ENCODE data around the gene SH3GL1.

DNA sequence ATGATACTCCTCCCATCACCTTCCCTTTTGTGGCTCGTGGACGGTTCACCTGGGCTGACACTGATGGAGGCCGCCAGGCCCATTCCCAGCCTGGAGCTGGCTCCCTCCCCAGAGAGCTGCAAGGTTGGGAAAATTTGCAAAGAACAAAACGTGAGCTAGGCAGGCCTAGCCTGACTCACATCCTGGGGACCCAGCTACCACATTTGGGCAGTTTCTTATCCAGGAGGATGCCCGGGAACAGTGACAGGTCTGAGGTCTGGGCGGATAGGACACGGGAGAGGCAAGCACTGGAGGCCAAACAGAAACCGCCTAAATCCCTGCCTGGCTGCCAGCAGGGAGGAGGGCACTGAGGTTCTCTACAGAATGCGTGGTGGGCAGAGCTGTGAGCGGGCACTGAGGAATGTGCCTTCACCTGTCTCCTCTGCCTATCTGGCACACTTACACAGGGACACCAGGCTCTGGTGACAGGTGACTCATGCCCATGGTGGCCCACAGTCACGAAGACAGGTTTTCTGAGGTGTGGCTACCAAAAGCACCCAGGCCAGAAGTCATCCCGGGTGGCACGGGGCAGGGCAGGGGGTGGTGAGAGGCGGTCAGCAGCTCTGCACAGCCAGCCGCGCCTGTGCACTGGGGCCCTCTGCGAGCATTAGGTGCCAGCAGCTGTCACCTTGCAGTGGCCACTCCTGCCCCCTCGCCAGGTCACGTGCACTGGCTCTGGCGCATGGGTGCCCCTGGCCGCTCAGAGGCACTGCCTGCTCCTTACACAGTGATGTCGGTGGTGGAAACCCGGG is 23.2 kb downstream of the SH3GL1 start:
- TF ChIP-seq, protein P1, sequence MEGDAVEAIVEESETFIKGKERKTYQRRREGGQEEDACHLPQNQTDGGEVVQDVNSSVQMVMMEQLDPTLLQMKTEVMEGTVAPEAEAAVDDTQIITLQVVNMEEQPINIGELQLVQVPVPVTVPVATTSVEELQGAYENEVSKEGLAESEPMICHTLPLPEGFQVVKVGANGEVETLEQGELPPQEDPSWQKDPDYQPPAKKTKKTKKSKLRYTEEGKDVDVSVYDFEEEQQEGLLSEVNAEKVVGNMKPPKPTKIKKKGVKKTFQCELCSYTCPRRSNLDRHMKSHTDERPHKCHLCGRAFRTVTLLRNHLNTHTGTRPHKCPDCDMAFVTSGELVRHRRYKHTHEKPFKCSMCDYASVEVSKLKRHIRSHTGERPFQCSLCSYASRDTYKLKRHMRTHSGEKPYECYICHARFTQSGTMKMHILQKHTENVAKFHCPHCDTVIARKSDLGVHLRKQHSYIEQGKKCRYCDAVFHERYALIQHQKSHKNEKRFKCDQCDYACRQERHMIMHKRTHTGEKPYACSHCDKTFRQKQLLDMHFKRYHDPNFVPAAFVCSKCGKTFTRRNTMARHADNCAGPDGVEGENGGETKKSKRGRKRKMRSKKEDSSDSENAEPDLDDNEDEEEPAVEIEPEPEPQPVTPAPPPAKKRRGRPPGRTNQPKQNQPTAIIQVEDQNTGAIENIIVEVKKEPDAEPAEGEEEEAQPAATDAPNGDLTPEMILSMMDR (conservative IDR thresholded peaks at IDR 0.05; ENCODE audit: low read depth, low read length) = no peak
- peak; percentile 35; the same call in 1 of the 2 replicates for TF ChIP-seq EZH2phosphoT487 (IDR thresholded peaks at IDR 0.05; ENCODE audit: borderline replicate concordance, low read length)
- TF ChIP-seq EZH2 (IDR thresholded peaks at IDR 0.05; ENCODE audit: low read length, unreplicated experiment) = no peak
